ENCODE measurements around the gene UBR4.
A peak's percentile ranks its signal among the peaks of the same experiment; 100 is the strongest.

Gene UBR4

GRCh38 chr1:19177811-19178210 is 32.3 kb downstream of the UBR4 start:
- TF ChIP-seq CTCF (IDR thresholded peaks at IDR 0.05; ENCODE audit: low read depth, low read length, missing control alignments) = no peak

GRCh38 chr1:19169642-19170041 is 40.4 kb downstream of the UBR4 start:
- peak; percentile 36 for DNase-seq (ENCODE audit: low read depth)

More at GRCh38 chr1:19177811-19178210, 32.3 kb downstream of the UBR4 start:
- H3K4me3 ChIP-seq (ENCODE audit: low read depth, low read length) = no peak overlapping the region
- DNase-seq (ENCODE audit: low read depth) = no peak

GRCh38 chr1:19167140-19167539 is 42.9 kb downstream of the UBR4 start:
- TF ChIP-seq CTCF (IDR thresholded peaks at IDR 0.05; ENCODE audit: low read depth, low read length, missing control alignments) = no peak
- DNase-seq (ENCODE audit: low read depth) = no peak
- no peak overlapping the region for H3K4me3 ChIP-seq (ENCODE audit: low read depth, low read length)

More at GRCh38 chr1:19169642-19170041, 40.4 kb downstream of the UBR4 start:
- no peak for TF ChIP-seq CTCF (IDR thresholded peaks at IDR 0.05; ENCODE audit: low read depth, low read length, missing control alignments)
- no peak overlapping the region for H3K4me3 ChIP-seq (ENCODE audit: low read depth, low read length)

- no peak for DNase-seq (ENCODE audit: low read depth)
- H3K4me3 ChIP-seq (ENCODE audit: low read depth, low read length) = no peak overlapping the region
- no peak for TF ChIP-seq CTCF (IDR thresholded peaks at IDR 0.05; ENCODE audit: low read depth, low read length, missing control alignments)
Observed at GRCh38 chr1:19166066-19166465, 44.0 kb downstream of the UBR4 start.

- no peak overlapping the region for H3K4me3 ChIP-seq (ENCODE audit: low read depth, low read length)
- no peak for TF ChIP-seq CTCF (IDR thresholded peaks at IDR 0.05; ENCODE audit: low read depth, low read length, missing control alignments)
- DNase-seq (ENCODE audit: low read depth) = no peak
Observed at GRCh38 chr1:19165501-19165900, 44.6 kb downstream of the UBR4 start.

- TF ChIP-seq CTCF (IDR thresholded peaks at IDR 0.05; ENCODE audit: low read depth, low read length, missing control alignments) = no peak
- no peak overlapping the region for H3K4me3 ChIP-seq (ENCODE audit: low read depth, low read length)
- DNase-seq (ENCODE audit: low read depth) = no peak
Observed at GRCh38 chr1:19164274-19165015, 45.6 kb downstream of the UBR4 start.

GRCh38 chr1:19163261-19163660 is 46.8 kb downstream of the UBR4 start:
- no peak for DNase-seq (ENCODE audit: low read depth)
- H3K4me3 ChIP-seq (ENCODE audit: low read depth, low read length) = no peak overlapping the region
- TF ChIP-seq CTCF (IDR thresholded peaks at IDR 0.05; ENCODE audit: low read depth, low read length, missing control alignments) = no peak
